Prostate gland (tissue), 2 donors: ENCODE measurements around the gene ENOX2. TPM values are rescaled to one million over a fixed set of nuclear protein-coding genes. Genes with fewer than 3 reads are reported as not detected.
A peak's percentile ranks its signal among the peaks of the same experiment; 100 is the strongest.
"Not testable (repeated sequence)": the region's sequence is repeated elsewhere in the genome, so short reads cannot be mapped to it uniquely, and the experiment has no call there.

Experiments
- DNase-seq: peaks from one replicate; pipeline ENCODE4 v3.0.0-alpha.2; 2019; ENCODE audit warnings: low spot score
- H3K27ac ChIP-seq, 2 donors: fragments of 200-600 bp; sonication (generic); 2 replicates each; pipeline ENCODE4 v1.5.1; 2017 to 2019
- H3K27me3 ChIP-seq: fragments of 200-600 bp; sonication (generic); replicated peaks from 2 replicates; pipeline ENCODE4 v1.5.1; 2019; ENCODE audit not compliant: insufficient read depth
- H3K36me3 ChIP-seq, 2 donors: fragments of 200-600 bp; sonication (generic); 1 replicate in 1 of 2; 2 replicates in 1 of 2; pipeline versions ENCODE4 v1.5.1 to v1.8.1; 2017 to 2019
- H3K4me1 ChIP-seq: fragments of 200-600 bp; sonication (generic); replicated peaks from 2 replicates; pipeline ENCODE4 v1.5.1; 2019
- H3K4me3 ChIP-seq, 2 donors: fragments of 200-600 bp; sonication (generic); 2 replicates each; pipeline ENCODE4 v1.5.1; 2017 to 2019
- H3K9me3 ChIP-seq: fragments of 200-600 bp; sonication (generic); 2 replicates; pipeline ENCODE4 v1.5.1; 2017
- POLR2A ChIP-seq: fragments of 450-650 bp; IDR thresholded peaks from one replicate; pipeline ENCODE4 v1.6.1; 2016; ENCODE audit warnings: antibody characterized with exemption, mild to moderate bottlenecking
- POLR2AphosphoS5 ChIP-seq: sonication (generic); formaldehyde crosslinking; IDR thresholded peaks from one replicate; pipeline ENCODE4 v1.6.1; 2017; ENCODE audit warnings: antibody characterized with exemption
- WGBS: methylation state at CpG from one replicate; pipeline ENCODE4 v1.1.5; 2018; 5-methylcytosine and 5-hydroxymethylcytosine counted together
- intact Hi-C: fragments of 100-400 bp; cut with DNase I; formaldehyde crosslinking; loops from one replicate; pipeline ENCODE4 v1.14.2; 2022
- total RNA-seq, 2 donors: library from RNA; depleted of rRNA; stranded (reverse); fragments of >200 nt; gene quantifications; one replicate each; pipeline ENCODE4 v1.1.0, GENCODE V29; 2016
- TF ChIP-seq, protein P1 (sequence below), 4 experiments: fragments of 200-600 bp in 2 of 4; fragments of 450-650 bp in 2 of 4; sonication (generic) in 2 of 4; IDR thresholded peaks; 1 replicate in 3 of 4; 2 replicates in 1 of 4; pipeline ENCODE4 v1.5.1; 2016 to 2019; ENCODE audit warnings: antibody characterized with exemption in 4 of 4, mild to moderate bottlenecking in 2 of 4, moderate library complexity in 2 of 4

The ENOX2 gene
- total RNA-seq, 2 donors from 2014 or later, result 21.6 to 27.5 TPM

DNA sequence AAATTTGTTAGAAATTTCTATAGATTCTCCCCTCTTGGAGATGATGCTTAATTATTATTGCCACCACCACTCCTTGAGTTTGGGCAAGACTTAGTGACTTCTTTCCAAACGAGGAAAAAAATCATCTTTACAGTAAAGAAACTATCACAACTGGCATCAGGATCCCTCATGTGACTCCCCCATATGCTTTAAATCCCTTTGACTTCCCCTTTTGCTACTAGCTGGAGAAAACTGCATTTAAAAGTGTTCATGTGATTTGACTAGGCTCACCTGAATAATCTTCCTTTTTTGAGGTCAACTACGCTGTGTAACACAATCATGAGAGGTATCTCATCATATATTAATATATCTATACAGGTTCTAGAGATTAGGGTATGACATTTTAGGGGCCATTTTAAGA lies 30.3 kb upstream of the ENOX2 start:
- no peaks in the 10 kb centered on the region for H3K9me3 ChIP-seq
- H3K36me3 ChIP-seq, result no peaks in the 10 kb centered on the region
- WGBS, result 91% methylated on average over 2 of the region's 2 CpGs
- no peak overlapping the region for H3K27ac ChIP-seq
- TF ChIP-seq POLR2AphosphoS5 (no peak), POLR2A (no peak)
- TF ChIP-seq, protein P1, sequence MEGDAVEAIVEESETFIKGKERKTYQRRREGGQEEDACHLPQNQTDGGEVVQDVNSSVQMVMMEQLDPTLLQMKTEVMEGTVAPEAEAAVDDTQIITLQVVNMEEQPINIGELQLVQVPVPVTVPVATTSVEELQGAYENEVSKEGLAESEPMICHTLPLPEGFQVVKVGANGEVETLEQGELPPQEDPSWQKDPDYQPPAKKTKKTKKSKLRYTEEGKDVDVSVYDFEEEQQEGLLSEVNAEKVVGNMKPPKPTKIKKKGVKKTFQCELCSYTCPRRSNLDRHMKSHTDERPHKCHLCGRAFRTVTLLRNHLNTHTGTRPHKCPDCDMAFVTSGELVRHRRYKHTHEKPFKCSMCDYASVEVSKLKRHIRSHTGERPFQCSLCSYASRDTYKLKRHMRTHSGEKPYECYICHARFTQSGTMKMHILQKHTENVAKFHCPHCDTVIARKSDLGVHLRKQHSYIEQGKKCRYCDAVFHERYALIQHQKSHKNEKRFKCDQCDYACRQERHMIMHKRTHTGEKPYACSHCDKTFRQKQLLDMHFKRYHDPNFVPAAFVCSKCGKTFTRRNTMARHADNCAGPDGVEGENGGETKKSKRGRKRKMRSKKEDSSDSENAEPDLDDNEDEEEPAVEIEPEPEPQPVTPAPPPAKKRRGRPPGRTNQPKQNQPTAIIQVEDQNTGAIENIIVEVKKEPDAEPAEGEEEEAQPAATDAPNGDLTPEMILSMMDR (IDR thresholded peaks at IDR 0.05), result no peak
- no peaks in the 10 kb centered on the region for H3K27me3 ChIP-seq
- H3K4me1 ChIP-seq, result no peaks in the 10 kb centered on the region
- intact Hi-C loops, result no loop called here
- DNase-seq, result no peak
- H3K4me3 ChIP-seq, result no peak overlapping the region

DNA sequence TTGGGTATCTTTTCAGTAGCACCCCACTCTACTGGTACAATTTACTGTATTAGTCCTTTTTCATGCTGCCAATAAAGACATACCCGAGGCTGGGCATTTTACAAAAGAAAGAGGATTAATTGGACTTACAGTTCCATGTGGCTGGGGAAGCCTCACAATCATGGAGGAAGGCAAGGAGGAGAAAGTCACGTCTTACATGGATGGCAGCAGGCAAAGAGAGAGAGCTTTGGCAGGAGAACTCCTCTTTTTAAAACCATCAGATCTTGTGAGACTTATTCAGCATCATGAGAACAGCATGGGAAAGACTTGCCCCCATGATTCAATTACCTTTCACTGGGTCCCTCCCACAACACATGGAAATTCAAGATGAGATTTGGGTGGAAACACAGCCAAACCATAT lies 17.4 kb upstream of the ENOX2 start:
- H3K27ac ChIP-seq, H3K4me3 ChIP-seq, H3K36me3 ChIP-seq, H3K9me3 ChIP-seq, intact Hi-C loops, H3K4me1 ChIP-seq, DNase-seq, H3K27me3 ChIP-seq: not testable (repeated sequence)
- 74% methylated on average over 2 of the region's 2 CpGs for WGBS

DNA sequence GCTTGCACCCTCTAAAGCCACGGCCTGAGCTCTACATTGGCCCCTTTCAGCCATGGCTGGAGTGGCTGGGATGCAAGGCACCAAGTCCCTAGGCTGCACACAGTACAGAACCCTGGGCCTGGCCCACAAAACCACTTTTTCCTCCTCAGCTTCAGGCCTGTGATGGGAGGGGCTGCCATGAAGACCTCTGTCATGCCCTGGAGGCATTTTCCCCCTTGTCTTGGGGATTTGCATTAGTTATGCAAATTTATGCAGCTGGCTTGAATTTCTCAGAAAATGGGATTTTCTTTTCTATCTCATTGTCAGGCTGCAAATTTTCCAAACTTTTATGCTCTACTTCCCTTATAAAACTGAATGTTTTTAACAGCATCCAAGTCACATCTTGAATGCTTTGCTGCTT lies 16.7 kb upstream of the ENOX2 start:
- not testable (repeated sequence) for H3K9me3 ChIP-seq, H3K27ac ChIP-seq, DNase-seq, H3K36me3 ChIP-seq, H3K4me1 ChIP-seq, H3K27me3 ChIP-seq, H3K4me3 ChIP-seq
- intact Hi-C loops, result loop anchor here (5.0 kb wide), 1 partner anchor 382 kb away; no protein-coding TSS in a partner anchor
- no CpG with 5 or more reads among the region's 1 CpG for WGBS

DNA sequence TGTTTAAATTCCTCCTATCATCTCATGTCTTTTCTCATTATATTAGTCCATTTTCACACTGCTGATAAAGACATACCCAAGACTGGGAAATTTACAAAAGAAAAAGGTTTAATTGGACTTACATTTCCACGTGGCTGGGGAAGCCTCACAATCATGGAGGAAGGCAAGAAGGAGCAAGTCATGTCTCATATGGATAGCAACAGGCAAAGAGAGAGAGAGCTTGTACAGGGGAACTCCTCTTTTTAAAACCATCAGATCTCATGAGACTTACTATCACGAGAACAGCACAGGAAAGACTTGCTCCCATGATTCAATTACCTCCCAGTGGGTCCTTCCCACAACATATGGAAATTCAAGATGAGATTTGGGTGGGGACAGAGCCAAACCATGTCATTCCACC lies 15.5 kb upstream of the ENOX2 start:
- H3K9me3 ChIP-seq, H3K36me3 ChIP-seq, H3K4me3 ChIP-seq, H3K4me1 ChIP-seq, H3K27ac ChIP-seq, H3K27me3 ChIP-seq, DNase-seq: not testable (repeated sequence)
- WGBS, result 65% methylated on average over 2 of the region's 2 CpGs
- intact Hi-C loops, result loop anchor here (5.0 kb wide), 1 partner anchor 381 kb away; no protein-coding TSS in a partner anchor

DNA sequence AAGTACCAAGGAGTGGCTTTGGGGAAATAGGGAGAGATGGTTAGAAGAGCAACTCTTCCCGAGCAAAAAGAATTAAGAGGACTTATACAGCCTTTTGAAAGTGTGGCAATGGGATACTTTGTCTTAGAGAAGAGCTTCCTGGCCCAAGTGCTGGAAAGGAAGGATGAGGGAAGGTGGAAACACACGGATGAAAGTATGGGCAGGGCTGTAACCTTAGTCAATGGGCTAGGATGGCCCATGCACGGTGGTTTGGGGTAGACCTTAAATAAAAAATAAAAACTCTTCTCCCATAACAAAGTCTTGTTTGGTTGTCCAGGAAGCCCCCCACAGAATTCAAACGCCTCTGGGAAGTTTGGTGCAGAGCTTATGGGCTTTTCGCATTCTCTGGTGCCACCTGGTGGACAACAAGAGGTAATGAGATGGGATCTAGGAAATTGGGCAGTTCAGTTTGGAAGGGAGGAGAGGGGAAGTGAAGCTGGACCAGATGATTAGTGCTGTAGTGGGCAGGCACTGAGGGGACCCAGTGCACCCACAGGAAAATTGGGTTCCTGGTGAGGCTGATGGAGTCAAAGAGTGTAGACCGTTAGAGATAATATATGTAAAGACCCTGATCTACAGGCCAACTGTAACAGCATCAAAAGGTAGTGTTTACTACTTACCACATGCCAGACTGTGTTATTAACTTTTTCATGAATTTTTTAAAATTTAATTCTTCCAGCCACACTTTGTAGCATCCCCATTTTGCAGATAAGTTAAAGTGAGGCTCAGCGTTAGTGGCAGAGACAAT lies 13.8 kb upstream of the ENOX2 start:
- intact Hi-C loops, result loop anchor here (2.0 to 5.0 kb wide), 2 partner anchors 380 to 524 kb away; no protein-coding TSS in a partner anchor
- Histone ChIP-seq H3K4me1 (no peaks in the 10 kb centered on the region), H3K9me3 (no peaks in the 10 kb centered on the region), H3K4me3 (no peak overlapping the region), H3K27ac (no peak overlapping the region), H3K27me3 (no peaks in the 10 kb centered on the region), H3K36me3 (no peaks in the 10 kb centered on the region)
- TF ChIP-seq POLR2A, result no peak
- TF ChIP-seq POLR2AphosphoS5, result no peak
- TF ChIP-seq, protein P1 (IDR thresholded peaks at IDR 0.05), result peak; percentile 27 to 65 (median 56)
- DNase-seq, result peak; percentile 9
- WGBS, result 35% methylated on average over 7 of the region's 7 CpGs

DNA sequence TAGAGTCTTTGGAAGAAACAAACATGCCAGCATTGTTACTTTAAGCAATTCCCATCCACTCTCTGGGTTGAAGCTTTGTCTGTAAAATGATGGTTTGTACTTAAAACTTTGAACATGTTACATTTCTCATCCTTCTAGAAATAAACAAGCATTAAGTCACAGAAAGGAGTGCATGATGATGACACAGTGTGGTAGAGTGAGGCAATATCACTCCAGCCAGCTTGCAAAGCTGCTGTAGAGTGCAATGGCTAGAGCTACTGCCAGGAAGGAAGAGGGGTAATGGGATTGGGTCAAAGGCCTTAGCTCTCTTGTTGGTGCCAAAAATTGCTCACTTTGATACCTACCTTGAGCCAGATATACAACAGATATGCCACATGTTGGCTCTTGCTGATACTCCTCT lies 12.3 kb upstream of the ENOX2 start:
- Histone ChIP-seq H3K36me3 (no peaks in the 10 kb centered on the region), H3K4me1 (no peaks in the 10 kb centered on the region), H3K4me3 (no peak overlapping the region), H3K9me3 (no peaks in the 10 kb centered on the region), H3K27ac (no peak overlapping the region), H3K27me3 (no peaks in the 10 kb centered on the region)
- no peak for DNase-seq
- no peak for TF ChIP-seq POLR2AphosphoS5
- TF ChIP-seq, protein P1 (IDR thresholded peaks at IDR 0.05), result no peak
- no peak for TF ChIP-seq POLR2A
- intact Hi-C loops, result loop anchor here (5.0 kb wide), 1 partner anchor 378 kb away; no protein-coding TSS in a partner anchor
